ENCODE results near the gene TIPRL. TPM values are rescaled to one million over a fixed set of nuclear protein-coding genes. Genes with fewer than 3 reads are reported as not detected.

The TIPRL gene
- total and polyA plus RNA-seq, 2 donors (not counting 1 experiment from before 2014, with no cell fraction given): 5.1 to 24.9 TPM

- ChIA-PET CTCF (interaction anchor here (1.0 kb wide), 1 partner anchor 17 kb away, joined by 3 read pairs; no protein-coding TSS in a partner anchor), POLR2A (no interaction called here)
- Histone ChIP-seq H3K36me3 (replicated peaks in 1 of 2; ENCODE audit: control extremely low read depth in 1 of 2, control insufficient read depth in 1 of 2, extremely low read depth in 1 of 2, insufficient read depth in 2 of 2, low read length in 1 of 2) (no peaks in the 10 kb centered on the region), H2AFZ (ENCODE audit: insufficient read depth, low read depth, low read length, poor library complexity, severe bottlenecking) (no peak overlapping the region), H3K79me2 (ENCODE audit: control insufficient read depth, insufficient read depth, low read length) (no peaks in the 10 kb centered on the region), H3K4me2 (replicated peaks; ENCODE audit: low read depth, low read length, poor library complexity, severe bottlenecking) (no peak overlapping the region), H4K20me1 (ENCODE audit: control insufficient read depth, insufficient read depth, low read length, poor library complexity, severe bottlenecking) (no peaks in the 10 kb centered on the region), H3K4me1 (ENCODE audit: control insufficient read depth in 2 of 2, insufficient read depth in 2 of 2, low read length in 2 of 2) (no peaks in the 10 kb centered on the region), H3K9ac (ENCODE audit: low read length) (no peak overlapping the region), H3K27ac (ENCODE audit: low read length in 2 of 2) (no peak overlapping the region), H3K27me3 (replicated peaks in 1 of 4; ENCODE audit: control extremely low read depth in 1 of 4, control insufficient read depth in 3 of 4, insufficient read depth in 4 of 4, low read length in 3 of 4) (peaks cover 0 to 3% (median 0%) of the 10 kb centered on the region in 4 experiments), H3K4me3 (ENCODE audit: control extremely low read depth in 1 of 5, extremely low read depth in 1 of 5, insufficient read depth in 1 of 5, low read depth in 2 of 5, low read length in 4 of 5) (no peak overlapping the region), H3K9me3 (ENCODE audit: control extremely low read depth in 1 of 3, control insufficient read depth in 2 of 3, insufficient read depth in 1 of 3, low read length in 2 of 3) (peaks cover 0 to 3% (median 0%) of the 10 kb centered on the region in 3 donors)
- 95% methylated on average over 3 of the region's 4 CpGs for WGBS (ENCODE audit: insufficient coverage)
- TF ChIP-seq EZH2 (IDR thresholded peaks at IDR 0.05; ENCODE audit: borderline replicate concordance, insufficient read depth, low read depth, low read length, poor library complexity, severe bottlenecking) (no peak), CTCF (IDR thresholded peaks at IDR 0.05) (no peak)
- peaks cover 2% of the 10 kb centered on the region for H3K27me3 Mint-ChIP-seq
- no peaks in the 10 kb centered on the region for H3K9me3 Mint-ChIP-seq (ENCODE audit: insufficient read depth)
- ATAC-seq (ENCODE audit: low read depth) (no peak), DNase-seq (no peak)
- H3K27ac Mint-ChIP-seq: no peak overlapping the region
- H3K4me1 Mint-ChIP-seq: no peaks in the 10 kb centered on the region
- no peak overlapping the region for H3K4me3 Mint-ChIP-seq
- intact Hi-C loops (cut with micrococcal nuclease): no loop called here
Observed at GRCh38 chr1:168218658-168219057, 39.9 kb downstream of the TIPRL start.

- Histone ChIP-seq H3K79me2 (ENCODE audit: control insufficient read depth, insufficient read depth, low read length) (peaks cover under 1% of the 10 kb centered on the region), H3K4me1 (ENCODE audit: control insufficient read depth in 2 of 2, insufficient read depth in 2 of 2, low read length in 2 of 2) (peaks cover 9 to 11% of the 10 kb centered on the region in 2 donors), H3K9me3 (ENCODE audit: control extremely low read depth in 1 of 3, control insufficient read depth in 2 of 3, insufficient read depth in 1 of 3, low read length in 2 of 3) (no peaks in the 10 kb centered on the region), H2AFZ (ENCODE audit: insufficient read depth, low read depth, low read length, poor library complexity, severe bottlenecking) (no peak overlapping the region), H3K36me3 (replicated peaks in 1 of 2; ENCODE audit: control extremely low read depth in 1 of 2, control insufficient read depth in 1 of 2, extremely low read depth in 1 of 2, insufficient read depth in 2 of 2, low read length in 1 of 2) (no peaks in the 10 kb centered on the region), H3K4me2 (replicated peaks; ENCODE audit: low read depth, low read length, poor library complexity, severe bottlenecking) (no peak overlapping the region), H3K27me3 (replicated peaks in 1 of 4; ENCODE audit: control extremely low read depth in 1 of 4, control insufficient read depth in 3 of 4, insufficient read depth in 4 of 4, low read length in 3 of 4) (peaks cover 0 to 3% (median 0%) of the 10 kb centered on the region in 4 experiments), H3K9ac (ENCODE audit: low read length) (no peak overlapping the region), H4K20me1 (ENCODE audit: control insufficient read depth, insufficient read depth, low read length, poor library complexity, severe bottlenecking) (no peaks in the 10 kb centered on the region), H3K27ac (ENCODE audit: low read length in 2 of 2) (no peak overlapping the region), H3K4me3 (ENCODE audit: control extremely low read depth in 1 of 5, extremely low read depth in 1 of 5, insufficient read depth in 1 of 5, low read depth in 2 of 5, low read length in 4 of 5) (no peak overlapping the region)
- Mint-ChIP-seq H3K4me3 (no peak overlapping the region), H3K9me3 (ENCODE audit: insufficient read depth) (no peaks in the 10 kb centered on the region), H3K4me1 (peaks cover 11% of the 10 kb centered on the region), H3K27ac (no peak overlapping the region), H3K27me3 (peaks cover 2% of the 10 kb centered on the region)
- ATAC-seq (ENCODE audit: low read depth) (no peak), DNase-seq (no peak)
- POLR2A ChIA-PET: no interaction called here
- TF ChIP-seq EZH2 (IDR thresholded peaks at IDR 0.05; ENCODE audit: borderline replicate concordance, insufficient read depth, low read depth, low read length, poor library complexity, severe bottlenecking) (no peak), CTCF (IDR thresholded peaks at IDR 0.05) (no peak)
- intact Hi-C loops (cut with micrococcal nuclease): no loop called here
- 80% methylated on average over 2 of the region's 6 CpGs for WGBS (ENCODE audit: insufficient coverage)
- CTCF ChIA-PET: no interaction called here
Observed at GRCh38 chr1:168220470-168220871, 41.7 kb downstream of the TIPRL start.

Data from B cell (primary cell).